Adrenal gland (tissue), 5 donors: ENCODE measurements around the gene ITGBL1.

Source experiments
- CTCF ChIP-seq, 6 experiments: fragments of 450-650 bp in 4 of 6; fragments of 200-600 bp in 2 of 6; sonication (generic) in 1 of 6; IDR thresholded peaks; 1 replicate in 5 of 6; 2 replicates in 1 of 6; pipeline versions ENCODE4 v1.5.1 to v1.8.0; 2016 to 2021; ENCODE audit warnings: antibody characterized with exemption in 6 of 6, mild to moderate bottlenecking in 2 of 6, moderate library complexity in 1 of 6
- POLR2A ChIP-seq, 2 donors: fragments of 450-650 bp; IDR thresholded peaks; one replicate each; pipeline ENCODE4 v1.6.1; 2017; ENCODE audit warnings: antibody characterized with exemption in 2 of 2, mild to moderate bottlenecking in 2 of 2, moderate library complexity in 1 of 2
- donor health status: DM: no; HTN: no; CAD: no.

- no peak for TF ChIP-seq POLR2A (IDR thresholded peaks at IDR 0.05)
- no peak for TF ChIP-seq CTCF (IDR thresholded peaks at IDR 0.05)
Measured at GRCh38 chr13:101647760-101648159, 195.3 kb downstream of the ITGBL1 start.
